ENCODE data around the gene ESYT1.

The ESYT1 gene

GRCh38 chr12:56145217-56145616 is 17.1 kb downstream of the ESYT1 start:
- TF ChIP-seq, protein P1, sequence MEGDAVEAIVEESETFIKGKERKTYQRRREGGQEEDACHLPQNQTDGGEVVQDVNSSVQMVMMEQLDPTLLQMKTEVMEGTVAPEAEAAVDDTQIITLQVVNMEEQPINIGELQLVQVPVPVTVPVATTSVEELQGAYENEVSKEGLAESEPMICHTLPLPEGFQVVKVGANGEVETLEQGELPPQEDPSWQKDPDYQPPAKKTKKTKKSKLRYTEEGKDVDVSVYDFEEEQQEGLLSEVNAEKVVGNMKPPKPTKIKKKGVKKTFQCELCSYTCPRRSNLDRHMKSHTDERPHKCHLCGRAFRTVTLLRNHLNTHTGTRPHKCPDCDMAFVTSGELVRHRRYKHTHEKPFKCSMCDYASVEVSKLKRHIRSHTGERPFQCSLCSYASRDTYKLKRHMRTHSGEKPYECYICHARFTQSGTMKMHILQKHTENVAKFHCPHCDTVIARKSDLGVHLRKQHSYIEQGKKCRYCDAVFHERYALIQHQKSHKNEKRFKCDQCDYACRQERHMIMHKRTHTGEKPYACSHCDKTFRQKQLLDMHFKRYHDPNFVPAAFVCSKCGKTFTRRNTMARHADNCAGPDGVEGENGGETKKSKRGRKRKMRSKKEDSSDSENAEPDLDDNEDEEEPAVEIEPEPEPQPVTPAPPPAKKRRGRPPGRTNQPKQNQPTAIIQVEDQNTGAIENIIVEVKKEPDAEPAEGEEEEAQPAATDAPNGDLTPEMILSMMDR (IDR thresholded peaks at IDR 0.05; ENCODE audit: borderline replicate concordance, control extremely low read depth, extremely low read depth, insufficient read depth, missing control alignments) = no peak
- DNase-seq (ENCODE audit: low spot score) = no peak
- in situ Hi-C loops (cut with MboI; ENCODE audit: low sequenced_read_pairs, unreplicated experiment) = no loop called here

DNA sequence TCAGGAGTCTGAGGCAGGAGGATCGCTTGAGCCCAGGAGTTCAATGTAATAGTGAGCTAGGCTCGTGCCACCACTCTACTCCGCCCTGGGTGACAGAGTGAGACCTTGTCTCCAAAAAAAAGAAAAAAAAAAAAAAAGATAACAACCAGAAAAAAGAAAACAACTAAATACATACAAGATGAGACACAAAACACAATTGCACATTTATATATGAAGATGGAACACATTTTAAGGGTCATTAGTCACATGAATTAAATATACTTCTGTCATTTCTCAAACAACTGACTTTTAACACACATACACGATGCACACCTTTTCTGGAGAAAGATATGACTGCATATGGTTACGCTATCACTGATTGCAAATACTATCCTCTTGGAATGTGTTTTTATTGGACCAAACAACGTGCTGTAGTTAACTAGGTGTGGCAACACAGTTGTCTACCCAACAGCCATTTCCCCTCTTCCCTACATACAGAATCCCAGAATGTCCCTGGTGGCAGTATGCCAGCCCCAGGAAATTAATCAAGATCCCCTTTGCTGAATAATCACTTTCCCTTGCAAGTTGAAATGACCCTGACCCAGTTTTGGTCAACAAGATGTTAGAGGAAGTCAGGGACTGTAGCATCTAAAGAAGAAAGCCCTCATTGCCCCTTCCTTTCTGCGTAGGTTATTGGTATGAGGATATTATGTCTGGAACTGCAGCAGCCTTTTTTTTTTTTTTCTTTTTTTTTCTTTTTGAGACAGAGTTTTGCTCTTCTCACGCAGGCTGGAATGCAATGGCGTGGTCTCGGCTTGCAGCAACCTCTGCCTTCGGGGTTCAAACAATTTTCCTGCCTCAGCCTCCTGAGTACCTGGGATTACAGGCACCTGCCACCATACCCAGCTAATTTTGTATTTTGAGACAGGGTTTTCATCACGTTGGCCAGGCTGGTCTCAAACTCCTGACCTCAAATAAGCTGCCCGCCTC is 18.7 kb downstream of the ESYT1 start:
- TF ChIP-seq, protein P1 (IDR thresholded peaks at IDR 0.05; ENCODE audit: borderline replicate concordance, control extremely low read depth, extremely low read depth, insufficient read depth, missing control alignments) = no peak
- in situ Hi-C loops (cut with MboI; ENCODE audit: low sequenced_read_pairs, unreplicated experiment) = no loop called here
- no peak for DNase-seq (ENCODE audit: low spot score)

GRCh38 chr12:56150563-56150962 is 22.5 kb downstream of the ESYT1 start:
- TF ChIP-seq, protein P1 (IDR thresholded peaks at IDR 0.05; ENCODE audit: borderline replicate concordance, control extremely low read depth, extremely low read depth, insufficient read depth, missing control alignments) = no peak
- no peak for DNase-seq (ENCODE audit: low spot score)
- in situ Hi-C loops (cut with MboI; ENCODE audit: low sequenced_read_pairs, unreplicated experiment) = no loop called here

DNA sequence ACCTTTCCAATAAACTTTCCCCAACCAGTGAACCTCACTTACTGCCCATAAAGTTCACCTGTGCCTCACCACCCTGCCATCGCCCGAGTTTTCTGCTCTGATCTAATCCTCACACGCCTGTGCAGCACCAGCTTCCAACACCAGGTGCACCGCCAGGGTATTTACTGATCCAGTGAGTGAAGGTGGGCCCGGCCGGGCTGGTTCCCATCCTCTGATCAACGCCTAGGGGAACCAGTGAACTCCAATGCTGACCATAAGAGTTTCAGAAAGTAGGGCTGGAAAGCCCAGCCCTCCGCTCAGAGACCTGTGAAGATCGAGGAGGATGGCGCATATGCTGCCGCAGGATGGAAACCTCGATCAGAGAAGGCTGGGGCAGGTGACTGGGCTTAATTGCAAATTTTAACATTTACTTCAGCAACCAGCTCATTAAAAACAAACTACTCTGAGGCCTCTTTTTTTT is 23.6 kb downstream of the ESYT1 start:
- peak; percentile 63 for DNase-seq (ENCODE audit: low spot score)
- in situ Hi-C loops (cut with MboI; ENCODE audit: low sequenced_read_pairs, unreplicated experiment) = no loop called here
- TF ChIP-seq, protein P1 (IDR thresholded peaks at IDR 0.05; ENCODE audit: borderline replicate concordance, control extremely low read depth, extremely low read depth, insufficient read depth, missing control alignments) = peak; percentile 11

- peak; percentile 95 for DNase-seq (ENCODE audit: low spot score)
- in situ Hi-C loops (cut with MboI; ENCODE audit: low sequenced_read_pairs, unreplicated experiment) = no loop called here
- TF ChIP-seq, protein P1 (IDR thresholded peaks at IDR 0.05; ENCODE audit: borderline replicate concordance, control extremely low read depth, extremely low read depth, insufficient read depth, missing control alignments) = no peak
These were observed 24.2 kb downstream of the ESYT1 start, which contains the start of gene MYL6B for GRCh38 chr12:56152132-56152755. Gene MYL6B, plus strand, starts transcription at chr12:56152587. Its CDS starts 1,332 bp downstream, at chr12:56153919.

GRCh38 chr12:56152756-56153677 is 24.9 kb downstream of the ESYT1 start:
- DNase-seq (ENCODE audit: low spot score) = no peak
- in situ Hi-C loops (cut with MboI; ENCODE audit: low sequenced_read_pairs, unreplicated experiment) = no loop called here
- TF ChIP-seq, protein P1 (IDR thresholded peaks at IDR 0.05; ENCODE audit: borderline replicate concordance, control extremely low read depth, extremely low read depth, insufficient read depth, missing control alignments) = no peak

Measured in GM13976 (cell line).